Mononuclear cell (primary cell): ENCODE data around the gene ATP1A4. TPM values are rescaled to one million over a fixed set of nuclear protein-coding genes. Genes with fewer than 3 reads are reported as not detected.

Source experiments
- H3K27me3 ChIP-seq: 2 replicates; pipeline ENCODE4 v1.6.0; 2011; ENCODE audit warnings: low read length, control low read depth; ENCODE audit not compliant: insufficient read depth
- H3K4me1 ChIP-seq: 2 replicates; pipeline ENCODE4 v1.5.1; 2011; ENCODE audit warnings: mild to moderate bottlenecking, low read length, control low read depth; ENCODE audit not compliant: insufficient read depth
- H3K4me3 ChIP-seq: 2 replicates; pipeline ENCODE4 v1.5.1; 2011; ENCODE audit warnings: mild to moderate bottlenecking, low read length, moderate library complexity
- H3K9me3 ChIP-seq: 2 replicates; pipeline ENCODE4 v1.5.1; 2011; ENCODE audit warnings: low read depth, mild to moderate bottlenecking, control low read depth, low read length
- total RNA-seq: library from RNA; depleted of rRNA; stranded (reverse); fragments of >200 nt; gene quantifications from one replicate; pipeline ENCODE4 v1.2.3, GENCODE V29; 2012

ATP1A4 gene
- total RNA-seq, 1 donor = under 0.01 TPM

GRCh38 chr1:160209321-160210046, 58.1 kb downstream of the ATP1A4 start:
- no peak overlapping the region for H3K4me3 ChIP-seq
- peaks cover 23% of the 10 kb centered on the region for H3K4me1 ChIP-seq
- no peaks in the 10 kb centered on the region for H3K9me3 ChIP-seq
- no peaks in the 10 kb centered on the region for H3K27me3 ChIP-seq

- no peaks in the 10 kb centered on the region for H3K27me3 ChIP-seq
- no peak overlapping the region for H3K4me3 ChIP-seq
- no peaks in the 10 kb centered on the region for H3K9me3 ChIP-seq
- peaks cover 16% of the 10 kb centered on the region for H3K4me1 ChIP-seq
Measured at GRCh38 chr1:160210561-160210960, 59.2 kb downstream of the ATP1A4 start.

- Histone ChIP-seq H3K4me3 (no peak overlapping the region), H3K27me3 (no peaks in the 10 kb centered on the region), H3K4me1 (peaks cover 9% of the 10 kb centered on the region), H3K9me3 (no peaks in the 10 kb centered on the region)
Measured at GRCh38 chr1:160211046-160211790, 59.8 kb downstream of the ATP1A4 start.

- no peak overlapping the region for H3K4me3 ChIP-seq
- H3K9me3 ChIP-seq = no peaks in the 10 kb centered on the region
- no peaks in the 10 kb centered on the region for H3K27me3 ChIP-seq
- no peaks in the 10 kb centered on the region for H3K4me1 ChIP-seq
Measured at GRCh38 chr1:160214481-160215140, 63.2 kb downstream of the ATP1A4 start.

GRCh38 chr1:160216301-160216700, 64.9 kb downstream of the ATP1A4 start:
- Histone ChIP-seq H3K27me3 (no peaks in the 10 kb centered on the region), H3K9me3 (no peaks in the 10 kb centered on the region)

GRCh38 chr1:160217481-160218051, 66.2 kb downstream of the ATP1A4 start:
- Histone ChIP-seq H3K4me3 (no peak overlapping the region), H3K27me3 (no peaks in the 10 kb centered on the region), H3K9me3 (no peaks in the 10 kb centered on the region), H3K4me1 (no peaks in the 10 kb centered on the region)

More at GRCh38 chr1:160216301-160216700, 64.9 kb downstream of the ATP1A4 start:
- H3K4me3 ChIP-seq = no peak overlapping the region
- no peaks in the 10 kb centered on the region for H3K4me1 ChIP-seq

GRCh38 chr1:160219062-160219929, 67.9 kb downstream of the ATP1A4 start:
- Histone ChIP-seq H3K4me3 (no peak overlapping the region), H3K4me1 (no peaks in the 10 kb centered on the region), H3K9me3 (no peaks in the 10 kb centered on the region), H3K27me3 (no peaks in the 10 kb centered on the region)

GRCh38 chr1:160220301-160220700, 68.9 kb downstream of the ATP1A4 start:
- H3K4me3 ChIP-seq = no peak overlapping the region
- H3K4me1 ChIP-seq = no peaks in the 10 kb centered on the region

GRCh38 chr1:160221089-160221488, 69.7 kb downstream of the ATP1A4 start:
- no peak overlapping the region for H3K4me3 ChIP-seq
- H3K27me3 ChIP-seq = no peaks in the 10 kb centered on the region
- no peaks in the 10 kb centered on the region for H3K9me3 ChIP-seq
- no peaks in the 10 kb centered on the region for H3K4me1 ChIP-seq

More at GRCh38 chr1:160220301-160220700, 68.9 kb downstream of the ATP1A4 start:
- no peaks in the 10 kb centered on the region for H3K27me3 ChIP-seq
- no peaks in the 10 kb centered on the region for H3K9me3 ChIP-seq

- no peaks in the 10 kb centered on the region for H3K9me3 ChIP-seq
- H3K4me3 ChIP-seq = no peak overlapping the region
- H3K4me1 ChIP-seq = no peaks in the 10 kb centered on the region
- no peaks in the 10 kb centered on the region for H3K27me3 ChIP-seq
Measured at GRCh38 chr1:160222546-160222945, 71.1 kb downstream of the ATP1A4 start.

- Histone ChIP-seq H3K9me3 (no peaks in the 10 kb centered on the region), H3K4me3 (no peak overlapping the region), H3K27me3 (no peaks in the 10 kb centered on the region), H3K4me1 (no peaks in the 10 kb centered on the region)
Measured at GRCh38 chr1:160224606-160225005, 73.2 kb downstream of the ATP1A4 start.

GRCh38 chr1:160225345-160225744, 73.9 kb downstream of the ATP1A4 start:
- Histone ChIP-seq H3K9me3 (no peaks in the 10 kb centered on the region), H3K4me1 (no peaks in the 10 kb centered on the region), H3K4me3 (no peak overlapping the region), H3K27me3 (no peaks in the 10 kb centered on the region)

- no peaks in the 10 kb centered on the region for H3K27me3 ChIP-seq
- H3K4me1 ChIP-seq = no peaks in the 10 kb centered on the region
- no peak overlapping the region for H3K4me3 ChIP-seq
- no peaks in the 10 kb centered on the region for H3K9me3 ChIP-seq
Measured at GRCh38 chr1:160226623-160227022, 75.2 kb downstream of the ATP1A4 start.

GRCh38 chr1:160227034-160227433, 75.6 kb downstream of the ATP1A4 start:
- Histone ChIP-seq H3K4me1 (no peaks in the 10 kb centered on the region), H3K4me3 (no peak overlapping the region), H3K9me3 (no peaks in the 10 kb centered on the region), H3K27me3 (no peaks in the 10 kb centered on the region)
